HG02610 (cell line): Measurements from ENCODE around the gene DNAH17.
"Not testable (repeated sequence)": the region's sequence is repeated elsewhere in the genome, so short reads cannot be mapped to it uniquely, and the experiment has no call there.

Experiments
- ATAC-seq: cut with Tn5 transposase; IDR thresholded peaks from one replicate; pipeline ENCODE4 v1.9.1; 2021; ENCODE audit warnings: mild to moderate bottlenecking, moderate library complexity; ENCODE audit not compliant: unreplicated experiment

DNAH17 gene

DNA sequence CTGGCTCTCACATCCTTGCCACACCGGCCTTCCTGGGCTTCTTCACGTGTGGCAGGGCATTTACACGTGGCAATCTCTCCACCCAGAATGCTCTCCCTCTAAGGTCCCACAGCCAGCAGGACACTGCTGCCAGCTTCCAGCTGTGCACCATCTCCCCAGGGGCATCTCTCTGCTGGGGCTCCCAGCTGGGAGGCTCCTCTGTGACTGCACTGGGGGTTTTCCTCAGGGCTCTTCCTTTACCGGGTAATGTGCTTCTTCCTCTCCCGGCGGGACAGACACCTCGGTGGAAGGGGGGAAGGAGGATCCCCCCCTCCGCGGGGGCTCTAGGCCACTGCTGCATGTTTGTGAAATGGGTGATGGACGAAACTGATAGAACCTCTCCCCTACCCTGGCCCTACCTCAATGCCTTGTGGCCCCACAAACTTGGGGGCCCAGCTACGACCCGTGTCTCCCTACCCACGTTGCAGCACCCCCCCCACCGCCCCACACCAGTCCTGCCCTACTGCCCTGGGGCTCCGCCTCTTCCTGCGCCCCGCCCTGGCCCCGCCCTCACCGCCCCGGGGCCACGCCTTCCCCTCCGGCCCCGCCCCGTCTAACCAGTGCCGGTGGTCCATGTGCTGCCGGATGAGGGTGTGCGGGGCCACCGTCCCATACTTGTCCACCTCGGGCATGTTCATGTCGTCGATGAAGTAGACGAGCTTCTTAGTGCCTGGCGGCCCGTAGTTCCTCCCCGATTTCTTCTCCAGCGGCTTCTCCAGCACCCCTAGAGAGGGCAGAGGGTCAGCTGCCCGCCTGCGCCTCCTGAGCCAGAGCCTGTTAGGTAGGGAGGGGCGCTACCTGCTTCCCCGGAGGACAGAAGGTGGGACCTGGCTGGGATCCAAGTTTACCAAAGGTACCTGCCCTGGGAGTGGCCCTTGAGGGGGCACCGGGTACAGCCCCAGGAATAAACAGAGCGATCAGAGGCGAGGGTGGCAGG lies 92.6 kb downstream of the DNAH17 start:
- peak; percentile 59 for ATAC-seq

DNA sequence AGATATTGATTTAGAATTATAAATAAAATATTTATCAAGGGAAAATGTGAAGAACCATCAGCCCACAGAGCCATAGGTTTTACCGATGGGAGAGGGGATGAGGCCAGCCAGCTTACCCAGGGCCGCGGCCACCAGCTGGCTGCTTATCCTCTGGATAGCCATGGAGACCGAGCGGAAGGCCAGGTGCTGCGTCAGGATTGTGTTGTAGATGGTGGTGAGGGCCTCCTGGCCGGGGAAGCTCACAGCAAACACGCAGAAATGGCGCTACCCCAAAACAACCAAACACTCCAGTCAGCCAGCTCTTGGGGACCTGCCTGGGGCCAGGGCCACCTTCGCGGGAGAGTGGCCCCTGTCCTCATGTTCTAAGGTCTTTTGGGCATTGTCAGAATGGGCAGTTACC lies 97.8 kb downstream of the DNAH17 start:
- ATAC-seq, result no peak

DNA sequence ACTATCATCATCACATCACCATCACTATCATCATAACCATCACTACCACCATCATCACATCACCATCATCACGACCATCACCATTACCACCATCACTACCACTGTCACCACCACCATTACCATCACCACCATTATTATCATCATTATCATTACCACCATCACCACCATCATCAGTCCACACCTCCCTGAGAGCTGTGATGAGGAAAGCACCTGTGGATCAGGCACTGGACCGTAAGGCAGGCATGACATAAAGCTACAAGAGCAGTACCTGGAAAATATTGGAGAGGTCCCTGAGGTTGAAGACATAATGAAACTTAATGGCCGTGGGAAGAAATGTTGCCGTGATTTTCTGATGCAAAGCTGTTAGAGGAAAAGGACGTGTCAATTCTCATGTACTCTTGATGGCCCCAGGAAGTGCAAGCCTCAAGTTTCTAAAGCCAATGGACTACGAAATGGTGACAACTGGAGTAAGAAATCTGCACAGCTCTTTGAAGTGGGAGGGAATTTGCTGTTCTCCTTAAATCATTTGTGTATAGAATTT lies 98.4 kb downstream of the DNAH17 start:
- no peak for ATAC-seq

DNA sequence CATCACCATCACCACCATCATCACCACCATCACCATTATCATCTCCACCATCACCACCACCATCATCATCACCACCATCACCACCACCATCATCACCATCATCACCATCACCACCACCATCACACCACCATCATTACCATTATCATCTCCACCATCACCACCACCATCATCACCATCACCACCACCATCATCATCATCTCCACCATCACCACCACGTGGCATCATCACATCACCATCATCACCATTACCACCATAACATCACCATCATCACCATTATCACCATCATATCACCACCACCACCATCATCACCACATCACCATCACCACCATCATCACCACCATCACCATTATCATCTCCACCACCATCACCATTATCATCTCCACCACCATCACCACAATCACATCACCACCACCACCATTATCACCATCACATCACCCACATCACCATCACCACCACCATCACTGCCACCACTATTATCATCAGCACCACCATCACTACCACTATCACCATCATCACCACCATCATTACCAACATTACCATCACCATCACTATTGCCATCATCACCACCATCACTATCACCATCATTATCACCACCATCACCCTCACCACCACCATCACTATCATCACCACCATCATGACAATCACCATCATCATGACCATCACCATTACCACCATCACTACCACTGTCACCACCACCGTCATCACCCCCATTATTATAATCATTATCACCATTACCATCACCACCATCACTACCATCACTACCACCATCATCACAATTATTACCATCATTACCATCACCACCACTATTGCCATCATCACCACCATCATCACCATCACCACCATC lies 99.1 kb downstream of the DNAH17 start:
- no peak for ATAC-seq

DNA sequence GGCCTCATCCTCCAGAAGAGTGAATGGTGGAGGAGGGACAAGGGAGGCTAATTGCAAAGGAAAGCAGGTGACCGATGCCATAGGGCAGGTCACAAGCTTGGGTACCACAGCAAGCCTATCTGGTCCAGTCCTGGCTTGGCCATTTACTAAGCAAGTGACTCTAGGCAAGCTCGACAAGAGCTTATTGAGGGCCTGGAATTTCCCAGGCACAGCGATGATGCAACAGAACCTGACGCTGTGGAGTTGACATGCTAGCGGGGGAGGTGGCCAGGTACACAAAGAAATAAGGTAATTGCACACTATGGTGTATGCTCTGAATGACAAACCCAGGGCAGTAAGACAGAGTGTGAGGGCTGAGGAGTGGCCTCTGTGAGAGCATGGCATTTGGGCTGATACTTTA lies 100.2 kb downstream of the DNAH17 start:
- ATAC-seq, result no peak

DNA sequence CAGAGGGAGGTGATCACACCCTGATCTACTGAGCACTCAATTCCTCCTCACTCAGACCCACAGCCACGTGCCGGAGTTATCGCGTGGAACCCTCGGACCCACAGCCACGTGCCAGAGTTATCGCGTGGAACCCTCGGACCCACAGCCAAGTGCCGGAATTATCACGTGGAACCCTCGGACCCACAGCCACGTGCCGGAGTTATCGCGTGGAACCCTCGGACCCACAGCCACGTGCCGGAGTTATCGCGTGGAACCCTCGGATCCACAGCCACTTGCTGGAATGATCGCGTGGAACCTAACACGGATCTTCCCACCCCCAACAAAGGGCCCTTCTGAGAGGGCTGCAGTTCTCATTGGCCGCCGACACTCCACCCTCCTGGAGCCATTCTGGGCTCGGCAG lies 101.0 kb downstream of the DNAH17 start:
- no peak for ATAC-seq

DNA sequence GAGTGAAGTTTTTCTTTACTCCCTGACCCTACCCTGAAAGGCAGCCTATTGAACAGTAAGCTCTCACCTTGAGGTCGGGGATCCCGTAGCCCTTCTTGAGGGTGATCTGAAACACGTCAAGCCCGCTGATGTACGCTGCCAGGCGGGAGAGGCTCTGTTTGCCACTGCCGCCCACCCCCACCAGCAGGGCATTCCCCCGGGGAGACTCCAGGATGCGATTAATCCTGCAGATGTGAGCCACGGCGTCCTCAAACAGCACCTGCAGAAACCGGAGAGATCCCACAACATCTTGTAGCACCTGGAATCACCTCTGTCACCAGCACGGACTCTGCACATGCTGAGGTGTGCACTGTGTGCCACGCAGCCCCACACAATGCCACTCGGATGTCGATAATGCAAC lies 102.0 kb downstream of the DNAH17 start:
- ATAC-seq, result no peak

DNA sequence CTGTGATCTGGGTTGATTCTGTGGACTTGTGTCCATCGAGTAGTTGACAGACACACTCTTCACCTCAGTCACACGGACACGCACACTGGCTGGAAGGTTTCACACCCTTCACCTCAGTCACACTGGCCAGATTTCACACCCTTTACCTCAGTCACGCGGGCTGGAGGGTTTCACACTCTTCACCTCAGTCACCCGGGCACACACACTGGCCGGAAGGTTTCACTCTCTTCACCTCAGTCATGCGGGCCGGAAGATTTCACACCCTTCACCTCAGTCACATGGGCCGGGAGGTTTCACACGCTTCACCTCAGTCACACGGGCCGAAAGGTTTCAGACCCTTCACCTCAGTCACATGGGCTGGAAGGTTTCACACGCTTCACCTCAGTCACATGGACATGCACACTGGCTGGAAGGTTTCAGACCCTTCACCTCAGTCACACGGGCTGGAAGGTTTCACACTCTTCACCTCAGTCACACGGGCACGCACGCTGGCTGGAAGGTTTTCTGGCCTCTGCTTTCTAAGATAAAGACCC lies 102.5 kb downstream of the DNAH17 start:
- peak; percentile 75 for ATAC-seq

DNA sequence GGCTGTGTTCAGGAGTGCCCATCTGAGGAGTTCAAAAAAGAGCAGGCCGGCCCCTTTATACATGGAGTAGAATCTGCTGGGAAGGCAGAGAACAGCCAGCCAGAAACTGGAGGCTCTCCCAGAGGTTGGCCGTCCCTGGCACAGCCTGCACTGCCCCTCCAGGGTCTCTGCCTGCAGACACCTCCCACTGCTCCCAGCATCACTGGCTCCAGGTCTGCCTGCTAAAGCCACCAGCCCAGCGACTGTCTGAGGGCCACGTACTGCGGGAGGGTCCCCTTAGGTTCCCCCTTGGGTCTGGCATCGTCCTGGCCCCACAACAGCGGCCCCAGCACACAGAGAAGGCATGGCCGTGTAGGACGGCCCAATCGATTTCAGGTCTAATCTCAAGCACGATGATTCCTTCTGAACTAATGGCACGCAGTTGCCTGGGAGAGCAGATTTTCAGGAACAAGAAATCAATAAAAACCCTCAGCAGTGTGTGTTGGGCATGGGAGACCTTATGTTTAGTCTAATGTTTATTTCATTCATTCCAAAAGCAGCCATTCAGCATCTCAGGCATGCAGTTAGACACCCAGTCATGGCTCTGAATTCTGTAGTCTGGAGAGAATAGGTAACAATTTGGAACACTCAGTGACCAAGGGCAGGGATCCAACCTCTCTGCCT lies 103.1 kb downstream of the DNAH17 start:
- ATAC-seq, result no peak

DNA sequence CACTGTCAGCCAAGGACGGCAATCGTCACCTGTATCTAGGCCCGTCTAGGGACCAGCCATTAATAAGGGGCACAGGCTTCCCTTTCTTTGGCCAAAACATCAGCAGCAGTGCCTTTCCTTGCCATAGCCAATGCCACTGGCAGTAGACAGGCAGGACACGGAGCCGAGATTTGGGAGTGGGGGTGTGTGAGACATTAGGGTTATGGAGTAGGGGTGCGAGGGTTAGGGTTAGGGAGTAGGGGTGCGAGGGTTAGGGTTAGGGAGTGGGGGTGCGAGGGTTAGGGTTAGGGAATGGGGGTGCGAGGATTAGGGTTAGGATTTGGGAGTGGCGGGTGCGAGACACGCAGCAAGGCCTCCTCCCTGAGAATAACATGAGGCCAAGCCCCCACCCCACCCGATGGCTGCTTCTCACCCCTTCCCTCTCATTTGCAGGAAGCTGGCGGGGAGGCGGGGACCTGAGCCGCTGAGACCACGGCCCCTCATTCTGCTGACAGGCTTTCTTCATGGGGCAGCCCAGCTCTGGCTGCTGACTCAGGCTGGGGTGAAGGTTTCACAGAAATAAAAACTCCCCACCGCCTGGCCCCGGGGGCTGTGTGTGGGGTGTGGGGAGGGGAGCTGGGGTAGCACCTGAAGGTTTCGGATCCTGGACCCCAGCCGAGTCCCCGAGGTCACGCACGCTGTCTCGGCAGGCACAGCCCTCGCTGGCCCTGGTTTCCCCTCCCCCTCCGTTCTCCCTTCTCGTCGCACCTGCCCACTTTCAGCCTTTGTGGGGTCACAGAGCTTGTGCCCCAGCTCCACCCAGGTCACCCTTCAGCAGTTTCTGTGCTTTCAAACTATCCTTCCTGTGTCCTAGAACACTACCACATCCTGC lies 104.9 kb downstream of the DNAH17 start:
- no peak for ATAC-seq

DNA sequence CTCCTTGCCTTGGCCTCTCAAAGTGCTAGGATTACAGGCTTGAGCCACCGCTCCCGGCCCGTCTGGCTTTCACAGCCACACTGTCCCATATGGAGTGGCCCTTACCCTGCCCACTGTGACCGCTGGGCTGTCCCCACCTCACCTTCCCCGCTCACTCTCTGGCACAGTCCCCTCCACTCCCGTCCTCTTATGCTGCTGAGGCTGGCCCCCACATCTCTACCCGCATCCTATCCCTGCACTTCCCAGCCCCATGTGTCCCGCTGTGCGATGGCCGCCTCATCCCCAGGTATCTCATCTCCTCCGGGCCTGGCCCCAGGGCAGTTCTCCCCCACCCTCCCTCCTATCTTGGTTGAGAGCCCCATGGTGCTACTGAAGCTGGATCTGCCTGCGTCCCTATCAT lies 105.6 kb downstream of the DNAH17 start:
- no peak for ATAC-seq

DNA sequence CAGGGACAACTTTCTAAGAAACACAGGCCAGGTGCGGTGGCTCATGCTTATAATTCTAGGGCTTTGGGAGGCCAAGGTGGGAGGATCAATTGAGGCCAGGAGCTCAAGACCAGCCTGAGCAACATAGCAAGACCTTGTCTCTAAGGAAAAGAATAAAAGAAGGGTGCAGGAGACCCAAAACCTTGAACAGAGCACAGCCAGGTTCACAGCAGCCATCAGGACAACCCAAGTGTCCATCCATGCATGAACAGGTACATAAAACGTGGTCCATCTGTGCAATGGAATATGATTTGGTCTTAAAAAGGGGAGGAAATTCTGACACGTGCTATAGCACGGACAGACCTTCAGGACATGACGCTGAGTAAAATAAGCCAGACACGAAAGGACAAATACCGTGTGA lies 107.8 kb downstream of the DNAH17 start:
- no peak for ATAC-seq

DNA sequence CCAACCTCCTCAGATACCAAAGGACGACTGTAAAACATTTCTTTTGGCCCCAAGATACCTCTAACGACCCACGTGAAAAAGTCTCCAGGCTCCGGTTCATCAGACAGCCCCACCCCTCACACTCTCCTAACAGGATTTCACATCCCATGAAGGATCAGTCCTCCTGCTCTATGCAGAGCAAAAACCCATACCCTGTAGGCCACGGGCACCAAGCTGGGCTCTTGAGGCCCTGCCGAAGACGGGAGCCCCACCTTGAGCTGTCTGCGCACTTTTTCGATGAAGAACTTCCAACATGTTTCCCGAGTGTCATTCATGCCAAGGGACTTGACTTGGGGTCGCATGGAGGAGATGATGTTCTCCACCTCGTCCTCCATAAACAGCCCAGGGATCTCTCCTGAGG lies 108.8 kb downstream of the DNAH17 start:
- no peak for ATAC-seq

DNA sequence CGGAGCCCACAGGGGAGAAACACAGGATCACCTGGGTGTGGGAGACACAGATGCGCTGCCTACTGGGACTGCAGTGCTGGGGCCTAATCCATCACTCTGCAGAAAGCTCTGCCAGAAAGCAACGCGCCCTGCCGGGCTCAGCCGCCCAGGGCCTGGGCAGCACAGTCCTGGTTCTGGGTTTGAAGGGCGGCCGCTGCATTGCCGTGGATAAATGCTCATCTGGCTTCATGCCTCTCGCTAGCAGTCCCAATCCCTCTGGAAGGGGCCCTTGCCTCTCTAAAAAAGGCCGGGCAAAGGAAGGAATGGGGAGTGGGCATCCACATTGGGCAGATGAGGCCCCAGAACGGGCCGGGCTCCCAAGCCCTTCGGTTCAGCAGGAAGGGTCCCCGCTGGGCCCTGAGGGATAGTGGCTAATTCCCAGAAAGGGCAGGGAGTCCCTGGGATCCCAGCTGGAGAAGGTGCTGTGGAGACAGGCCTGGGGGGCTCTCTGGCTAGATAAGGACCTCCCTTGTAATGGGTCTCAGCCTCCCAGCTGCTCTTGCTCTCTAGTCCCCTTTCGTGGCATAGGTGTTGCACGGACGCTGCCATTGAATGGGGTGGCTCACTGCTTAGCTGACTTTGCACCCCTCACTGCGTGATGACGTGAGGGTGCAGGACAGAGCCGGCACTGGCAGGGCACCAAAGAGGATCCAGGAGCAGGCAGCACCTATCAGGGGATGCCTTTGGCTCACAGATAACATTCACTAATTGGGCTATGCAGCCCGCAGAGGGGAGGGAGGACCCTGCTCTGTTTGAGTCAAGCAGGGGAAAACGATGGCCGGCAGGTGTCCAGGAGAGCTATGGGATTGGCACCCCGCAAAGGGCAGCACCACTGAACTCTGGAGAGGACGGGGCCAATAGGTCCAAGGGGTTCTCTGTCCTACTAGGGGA lies 110.1 kb downstream of the DNAH17 start:
- no peak for ATAC-seq

DNA sequence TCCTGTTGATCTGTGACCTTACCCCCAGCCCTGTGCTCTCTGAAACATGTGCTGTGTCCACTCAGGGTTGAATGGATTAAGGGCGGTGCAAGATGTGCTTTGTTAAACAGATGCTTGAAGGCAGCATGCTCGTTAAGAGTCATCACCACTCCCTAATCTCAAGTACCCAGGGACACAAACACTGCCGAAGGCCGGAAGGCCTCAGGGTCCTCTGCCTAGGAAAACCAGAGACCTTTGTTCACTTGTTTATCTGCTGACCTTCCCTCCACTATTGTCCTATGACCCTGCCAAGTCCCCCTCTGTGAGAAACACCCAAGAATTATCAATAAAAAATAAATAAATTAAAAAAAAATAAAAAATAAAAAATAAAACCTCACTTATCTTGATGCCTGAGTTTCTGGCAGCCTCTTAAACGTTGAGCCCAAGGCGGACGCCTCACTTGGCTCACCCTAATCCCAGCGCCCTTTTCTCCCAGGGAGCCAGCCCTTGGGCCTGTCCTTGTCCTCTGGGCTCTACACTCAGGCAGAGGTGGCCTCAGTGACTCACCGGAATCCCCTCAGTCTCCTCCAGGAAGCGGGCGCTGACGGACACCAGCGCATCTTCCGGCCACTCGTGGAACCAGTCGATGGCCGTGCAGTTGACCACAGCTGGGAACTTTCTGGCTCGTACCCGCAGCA lies 110.9 kb downstream of the DNAH17 start:
- ATAC-seq, result not testable (repeated sequence)

DNA sequence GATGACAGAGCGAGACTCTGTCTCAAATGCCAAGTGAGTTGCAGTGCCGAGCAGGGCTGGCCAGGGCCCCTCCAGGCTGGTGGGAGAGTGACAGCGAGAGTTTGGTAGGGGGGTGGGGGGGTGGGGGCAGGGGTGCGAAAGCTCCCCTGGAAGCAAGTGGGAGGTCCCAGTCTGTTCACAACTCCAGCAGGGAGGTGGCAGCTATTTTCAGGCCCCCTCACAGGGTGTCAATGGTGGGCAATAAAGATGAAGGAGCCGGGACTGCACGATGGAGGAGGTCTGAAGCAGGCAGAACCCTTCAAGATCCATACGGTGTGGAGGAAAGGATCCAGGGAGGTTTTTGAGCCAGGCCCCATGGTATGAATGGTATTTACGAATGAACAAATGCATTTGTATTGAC lies 115.0 kb downstream of the DNAH17 start:
- ATAC-seq, result no peak

DNA sequence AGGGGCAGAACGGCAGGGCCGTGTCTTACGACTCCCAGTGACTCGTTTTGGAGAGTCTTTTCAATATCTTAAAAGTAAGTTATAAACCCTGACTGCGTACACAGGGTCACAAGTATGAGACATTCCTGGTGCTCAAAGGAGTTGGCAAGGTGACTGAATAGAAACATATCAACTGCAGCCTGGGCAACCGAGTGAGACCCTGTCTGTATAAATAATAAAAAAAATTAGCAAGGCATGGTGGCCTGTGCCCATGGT lies 115.5 kb downstream of the DNAH17 start:
- ATAC-seq, result no peak

DNA sequence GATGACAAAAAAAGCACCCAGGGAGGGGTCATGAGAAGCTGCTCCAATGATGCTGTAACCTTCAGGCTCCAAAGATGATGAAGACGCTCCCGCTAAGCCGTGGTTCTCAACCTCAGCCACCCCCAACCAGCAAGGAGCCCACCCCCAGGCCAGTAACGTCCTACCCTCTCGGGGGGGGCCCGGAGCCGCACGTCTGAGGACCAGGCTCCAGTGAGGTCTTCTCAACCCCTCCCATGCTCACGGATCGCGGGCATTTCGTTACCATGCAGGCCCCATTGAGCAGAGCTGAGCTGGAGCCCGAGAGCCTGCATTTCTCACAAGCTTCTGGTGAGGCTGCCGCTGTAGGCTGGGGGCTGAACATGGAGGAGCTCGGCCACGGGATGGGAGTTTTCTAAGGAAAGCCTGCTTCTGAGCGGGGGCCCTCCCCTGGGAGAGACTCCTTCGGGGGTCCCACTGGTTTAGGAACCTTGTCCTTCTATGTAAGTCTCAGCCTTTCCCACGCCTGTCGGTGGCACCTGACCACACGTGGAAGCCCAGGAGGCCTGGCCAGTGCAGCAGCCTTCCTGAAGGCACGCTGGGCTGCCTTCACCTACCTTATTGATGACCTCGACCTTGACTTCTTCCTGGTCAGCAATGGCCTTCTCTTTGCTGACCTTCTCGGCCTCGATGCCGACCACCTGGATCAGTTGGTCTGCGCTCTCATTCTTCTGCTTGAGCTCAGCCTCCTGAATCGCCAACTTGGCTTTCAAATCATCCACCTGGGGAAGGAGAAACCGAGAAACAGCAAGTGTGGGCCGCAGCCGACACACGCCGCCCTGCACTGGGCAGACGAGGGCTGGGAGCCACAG lies 116.0 kb downstream of the DNAH17 start:
- no peak for ATAC-seq
